ENCODE data around the gene FMN2.
"Not testable (repeated sequence)": the region's sequence is repeated elsewhere in the genome, so short reads cannot be mapped to it uniquely, and the experiment has no call there.

GRCh38 chr1:240264494-240264893 is 172.8 kb downstream of the FMN2 start:
- TF ChIP-seq POLR2A (IDR thresholded peaks at IDR 0.05; ENCODE audit: low read depth, low read length); TAF1 (IDR thresholded peaks at IDR 0.05; ENCODE audit: low read depth, low read length); POLR2AphosphoS5 (IDR thresholded peaks at IDR 0.05; ENCODE audit: low read depth, low read length); SPI1 (IDR thresholded peaks at IDR 0.05; ENCODE audit: low read depth, low read length); POU2F2 (IDR thresholded peaks at IDR 0.05; ENCODE audit: low read depth, low read length); PAX5 (IDR thresholded peaks at IDR 0.05; ENCODE audit: insufficient read depth, low read length, severe bottlenecking): not testable (repeated sequence)

All from GM12891 (cell line).